Kidney tubule cell (primary cell): ENCODE measurements around the gene CACTIN.

Experiments
- DNase-seq: peaks from one replicate; pipeline ENCODE4 v3.0.0-alpha.2; 2018; ENCODE audit warnings: low spot score

Gene CACTIN

DNA sequence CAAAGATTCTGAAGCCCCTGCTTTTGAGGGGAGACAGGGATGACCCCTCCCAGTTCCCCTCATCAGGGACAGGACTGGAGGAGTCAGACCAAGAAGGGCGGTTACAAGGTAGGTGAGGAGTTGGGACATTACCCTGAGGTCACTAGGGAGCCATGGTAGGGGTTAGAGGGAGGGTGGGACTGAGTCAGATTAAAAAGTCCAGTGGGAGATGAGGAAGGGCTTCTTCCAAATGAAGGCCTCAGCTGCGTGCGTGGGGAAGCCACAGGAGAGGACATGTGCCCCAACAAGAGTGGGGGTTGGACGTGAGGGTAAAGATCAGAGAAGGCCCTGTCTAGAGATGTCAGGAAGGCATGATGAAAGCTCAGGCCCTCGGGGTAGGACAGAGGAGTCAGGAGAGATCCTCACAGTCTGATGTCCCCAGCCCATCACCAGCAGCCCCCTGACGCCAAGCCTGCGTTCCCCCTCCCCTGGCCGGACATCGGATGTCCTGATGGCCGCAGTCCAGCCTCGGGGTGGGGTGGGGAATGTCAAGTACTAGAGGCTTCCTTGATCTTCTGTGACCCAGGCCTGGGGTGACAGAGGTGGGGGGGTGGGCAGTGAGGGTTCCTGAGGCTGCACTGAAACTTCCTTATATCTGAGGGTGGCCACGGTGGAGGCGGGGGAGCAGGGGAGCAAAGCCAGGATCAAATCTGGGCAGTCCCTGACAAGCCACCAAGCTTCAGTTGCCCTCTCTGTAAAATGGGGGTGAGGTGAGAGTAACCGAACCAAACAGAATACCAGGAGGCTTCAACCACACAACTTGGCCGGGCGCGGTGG, 62.7 kb downstream of the CACTIN start:
- no peak for DNase-seq
